H1 (cell line): ENCODE measurements around the gene ANXA2. TPM values are rescaled to one million over a fixed set of nuclear protein-coding genes. Genes with fewer than 3 reads are reported as not detected.
A peak's percentile ranks its signal among the peaks of the same experiment; 100 is the strongest.

ENCODE experiments used
- ATF2 ChIP-seq: IDR thresholded peaks from 2 replicates; pipeline ENCODE4 v1.6.1; 2012; ENCODE audit warnings: low read length, inconsistent platforms
- BACH1 ChIP-seq: IDR thresholded peaks from 2 replicates; pipeline ENCODE4 v1.6.1; 2012; ENCODE audit warnings: low read length, improper control_type of control experiment
- CHD7 ChIP-seq: fragments of 300-600 bp; sonication (generic); IDR thresholded peaks from 2 replicates; pipeline ENCODE4 v1.7.1; 2012; ENCODE audit warnings: low read length, moderate library complexity, mild to moderate bottlenecking, inconsistent platforms; ENCODE audit not compliant: insufficient replicate concordance
- CREB1 ChIP-seq: IDR thresholded peaks from 2 replicates; pipeline ENCODE4 v1.6.1; 2012; ENCODE audit warnings: inconsistent platforms
- CTCF ChIP-seq, 3 experiments: IDR thresholded peaks; 1 replicate in 2 of 3; 2 replicates in 1 of 3; pipeline versions ENCODE4 v1.5.1 to v1.6.1; 2011; ENCODE audit warnings: low read length in 3 of 3, mild to moderate bottlenecking in 3 of 3, inconsistent platforms in 2 of 3, low read depth in 1 of 3, moderate library complexity in 1 of 3; ENCODE audit not compliant: insufficient read depth in 1 of 3; ENCODE audit errors: control extremely low read depth in 1 of 3
- KDM5A ChIP-seq: fragments of 200-600 bp; IDR thresholded peaks from 2 replicates; pipeline ENCODE4 v1.7.1; 2012; ENCODE audit warnings: mild to moderate bottlenecking, low read length, inconsistent platforms, mixed read lengths
- MAX ChIP-seq: IDR thresholded peaks from 2 replicates; pipeline ENCODE4 v1.6.1; 2012; ENCODE audit warnings: inconsistent platforms
- SP4 ChIP-seq: IDR thresholded peaks from 2 replicates; pipeline ENCODE4 v1.6.1; 2012; ENCODE audit warnings: low read length, inconsistent platforms
- polyA plus RNA-seq, 7 experiments: library from polyadenylated mRNA; depleted of rRNA in 3 of 7; stranded (reverse) in 5 of 7; unstranded in 2 of 7; fragments of >200 nt in 5 of 7; fragments of 200-250 nt in 2 of 7; gene quantifications; 1 replicate in 5 of 7; 2 replicates in 1 of 7; 4 replicates in 1 of 7; pipeline versions ENCODE4 v1.2.1 to v1.2.3, GENCODE V29; 2011 to 2013; ENCODE audit warnings: missing spikeins in 2 of 7, mixed read lengths in 2 of 7
- total RNA-seq: library from RNA; stranded (reverse); fragmentation: NEBNext Ultra II Directional; extraction: Animal tissue kit (Norgen Biotek cat#: 25700); gene quantifications from 2 replicates; pipeline ENCODE4 v1.2.1, GENCODE V29; 2021

ANXA2 gene
- total and polyA plus RNA-seq, 2 of the 8 experiments (the other 6 are each of a cell fraction or from before 2014, with no cell fraction given): 178 to 217 TPM

GRCh38 chr15:60396100-60396499, 1.7 kb downstream of the ANXA2 start (continued):
- no peak for TF ChIP-seq CHD7
- no peak for TF ChIP-seq BACH1
- TF ChIP-seq SP4: no peak
- no peak for TF ChIP-seq KDM5A
- TF ChIP-seq CREB1: 0 out of 2 replicates have a peak, but pooled peaks have one; percentile 13
- TF ChIP-seq MAX: no peak
- TF ChIP-seq CTCF (IDR thresholded peaks at IDR 0.05; ENCODE audit: control extremely low read depth in 1 of 3, insufficient read depth in 1 of 3, low read depth in 1 of 3, low read length in 3 of 3): no peak
- no peak for TF ChIP-seq ATF2
